Measurements from ENCODE around the gene NDUFV3. TPM values are rescaled to one million over a fixed set of nuclear protein-coding genes. Genes with fewer than 3 reads are reported as not detected.

The NDUFV3 gene
- total and polyA plus RNA-seq, 2 of the 13 experiments (the other 11 are each of a cell fraction or from before 2014, with no cell fraction given), result 14.2 to 29.6 TPM

DNA sequence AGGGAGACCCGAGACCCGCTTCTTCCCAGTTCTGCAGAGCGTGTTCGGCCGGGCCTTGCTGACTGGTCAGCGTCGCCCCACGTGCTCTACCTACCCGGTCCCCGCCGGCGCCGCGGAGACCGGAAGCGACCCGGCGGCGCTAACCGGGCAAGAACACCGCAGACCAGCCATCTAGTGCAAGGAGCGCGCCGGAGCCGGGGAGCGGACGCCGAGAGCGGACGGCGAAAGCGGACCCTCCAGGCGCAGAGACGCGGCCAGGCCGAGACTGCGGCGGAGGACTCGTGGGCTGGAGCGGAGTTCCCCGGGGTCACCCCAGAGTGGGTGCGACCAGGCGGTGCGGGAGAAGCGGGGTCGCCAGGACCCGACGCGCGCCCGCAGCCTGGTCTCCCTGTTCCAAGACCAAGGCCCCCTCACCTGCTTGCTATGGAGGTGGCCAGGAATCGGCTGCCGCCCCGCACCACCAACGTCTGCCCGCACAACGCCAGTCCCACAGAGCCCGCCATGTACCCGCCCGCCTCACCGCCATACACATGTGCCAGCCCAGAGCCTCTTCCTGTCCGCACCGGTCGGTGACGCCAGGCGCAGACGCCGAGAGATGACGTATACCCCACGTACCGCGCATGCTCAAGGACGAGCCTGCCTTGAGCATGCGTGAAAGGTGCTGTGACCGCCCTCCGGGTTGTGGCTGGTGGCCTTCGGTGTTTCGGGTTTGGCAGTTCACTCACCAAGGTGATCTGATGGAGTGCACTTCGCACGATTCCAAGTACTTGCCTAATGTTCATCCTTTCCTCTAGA lies 13.9 kb upstream of the NDUFV3 start, which contains the start of gene WDR4 (continued):
- TF ChIP-seq, protein P1, sequence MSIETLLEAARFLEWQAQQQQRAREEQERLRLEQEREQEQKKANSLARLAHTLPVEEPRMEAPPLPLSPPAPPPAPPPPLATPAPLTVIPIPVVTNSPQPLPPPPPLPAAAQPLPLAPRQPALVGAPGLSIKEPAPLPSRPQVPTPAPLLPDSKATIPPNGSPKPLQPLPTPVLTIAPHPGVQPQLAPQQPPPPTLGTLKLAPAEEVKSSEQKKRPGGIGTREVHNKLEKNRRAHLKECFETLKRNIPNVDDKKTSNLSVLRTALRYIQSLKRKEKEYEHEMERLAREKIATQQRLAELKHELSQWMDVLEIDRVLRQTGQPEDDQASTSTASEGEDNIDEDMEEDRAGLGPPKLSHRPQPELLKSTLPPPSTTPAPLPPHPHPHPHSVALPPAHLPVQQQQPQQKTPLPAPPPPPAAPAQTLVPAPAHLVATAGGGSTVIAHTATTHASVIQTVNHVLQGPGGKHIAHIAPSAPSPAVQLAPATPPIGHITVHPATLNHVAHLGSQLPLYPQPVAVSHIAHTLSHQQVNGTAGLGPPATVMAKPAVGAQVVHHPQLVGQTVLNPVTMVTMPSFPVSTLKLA (IDR thresholded peaks at IDR 0.05), result peak; percentile 77
- TF ChIP-seq ZKSCAN8 (CRISPR knock-in tag; IDR thresholded peaks at IDR 0.05; ENCODE audit: borderline replicate concordance), result peak; percentile 24; the same call in 1 of the 2 replicates
- TF ChIP-seq ZNF720 (CRISPR knock-in tag; IDR thresholded peaks at IDR 0.05), result no peak
- no peak for TF ChIP-seq HMGA1 (CRISPR knock-in tag; conservative IDR thresholded peaks at IDR 0.05)
- TF ChIP-seq, protein P2, sequence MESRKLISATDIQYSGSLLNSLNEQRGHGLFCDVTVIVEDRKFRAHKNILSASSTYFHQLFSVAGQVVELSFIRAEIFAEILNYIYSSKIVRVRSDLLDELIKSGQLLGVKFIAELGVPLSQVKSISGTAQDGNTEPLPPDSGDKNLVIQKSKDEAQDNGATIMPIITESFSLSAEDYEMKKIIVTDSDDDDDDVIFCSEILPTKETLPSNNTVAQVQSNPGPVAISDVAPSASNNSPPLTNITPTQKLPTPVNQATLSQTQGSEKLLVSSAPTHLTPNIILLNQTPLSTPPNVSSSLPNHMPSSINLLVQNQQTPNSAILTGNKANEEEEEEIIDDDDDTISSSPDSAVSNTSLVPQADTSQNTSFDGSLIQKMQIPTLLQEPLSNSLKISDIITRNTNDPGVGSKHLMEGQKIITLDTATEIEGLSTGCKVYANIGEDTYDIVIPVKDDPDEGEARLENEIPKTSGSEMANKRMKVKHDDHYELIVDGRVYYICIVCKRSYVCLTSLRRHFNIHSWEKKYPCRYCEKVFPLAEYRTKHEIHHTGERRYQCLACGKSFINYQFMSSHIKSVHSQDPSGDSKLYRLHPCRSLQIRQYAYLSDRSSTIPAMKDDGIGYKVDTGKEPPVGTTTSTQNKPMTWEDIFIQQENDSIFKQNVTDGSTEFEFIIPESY (CRISPR knock-in tag; IDR thresholded peaks at IDR 0.05), result no peak
- no peak for TF ChIP-seq ZNF652 (CRISPR knock-in tag; IDR thresholded peaks at IDR 0.05; ENCODE audit: borderline replicate concordance, low read depth)
- TF ChIP-seq BRCA1 (CRISPR knock-in tag; IDR thresholded peaks at IDR 0.05), result no peak
- TF ChIP-seq ZNF282 (IDR thresholded peaks at IDR 0.05; ENCODE audit: partially characterized antibody), result no peak
- TF ChIP-seq ATF7 (IDR thresholded peaks at IDR 0.05), result peak; percentile 86
- peak; percentile 75; the same call in 1 of the 2 replicates for TF ChIP-seq ATF7 (CRISPR knock-in tag; IDR thresholded peaks at IDR 0.05)
- no peak for TF ChIP-seq IRF1 (CRISPR knock-in tag; IDR thresholded peaks at IDR 0.05; ENCODE audit: low read depth)
- TF ChIP-seq, protein P3, sequence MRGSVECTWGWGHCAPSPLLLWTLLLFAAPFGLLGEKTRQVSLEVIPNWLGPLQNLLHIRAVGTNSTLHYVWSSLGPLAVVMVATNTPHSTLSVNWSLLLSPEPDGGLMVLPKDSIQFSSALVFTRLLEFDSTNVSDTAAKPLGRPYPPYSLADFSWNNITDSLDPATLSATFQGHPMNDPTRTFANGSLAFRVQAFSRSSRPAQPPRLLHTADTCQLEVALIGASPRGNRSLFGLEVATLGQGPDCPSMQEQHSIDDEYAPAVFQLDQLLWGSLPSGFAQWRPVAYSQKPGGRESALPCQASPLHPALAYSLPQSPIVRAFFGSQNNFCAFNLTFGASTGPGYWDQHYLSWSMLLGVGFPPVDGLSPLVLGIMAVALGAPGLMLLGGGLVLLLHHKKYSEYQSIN (CRISPR knock-in tag; IDR thresholded peaks at IDR 0.05; ENCODE audit: borderline replicate concordance), result no peak
- TF ChIP-seq JARID2 (CRISPR knock-in tag; IDR thresholded peaks at IDR 0.05; ENCODE audit: insufficient replicate concordance), result no peak
- TF ChIP-seq, protein P4, sequence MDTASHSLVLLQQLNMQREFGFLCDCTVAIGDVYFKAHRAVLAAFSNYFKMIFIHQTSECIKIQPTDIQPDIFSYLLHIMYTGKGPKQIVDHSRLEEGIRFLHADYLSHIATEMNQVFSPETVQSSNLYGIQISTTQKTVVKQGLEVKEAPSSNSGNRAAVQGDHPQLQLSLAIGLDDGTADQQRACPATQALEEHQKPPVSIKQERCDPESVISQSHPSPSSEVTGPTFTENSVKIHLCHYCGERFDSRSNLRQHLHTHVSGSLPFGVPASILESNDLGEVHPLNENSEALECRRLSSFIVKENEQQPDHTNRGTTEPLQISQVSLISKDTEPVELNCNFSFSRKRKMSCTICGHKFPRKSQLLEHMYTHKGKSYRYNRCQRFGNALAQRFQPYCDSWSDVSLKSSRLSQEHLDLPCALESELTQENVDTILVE (CRISPR knock-in tag; IDR thresholded peaks at IDR 0.05), result 0 out of 2 replicates have a peak, but pooled peaks have one; percentile 35
- 0 out of 2 replicates have a peak, but pooled peaks have one; percentile 51 for TF ChIP-seq NKX3-1 (CRISPR knock-in tag; IDR thresholded peaks at IDR 0.05)
- no peak for TF ChIP-seq SRSF9 (IDR thresholded peaks at IDR 0.05; ENCODE audit: borderline replicate concordance, insufficient read depth, low read depth, low read length, poor library complexity, severe bottlenecking)
- TF ChIP-seq ZNF230 (CRISPR knock-in tag; IDR thresholded peaks at IDR 0.05), result peak; percentile 96; the same call in 1 of the 2 replicates
- TF ChIP-seq ZNF333 (CRISPR knock-in tag; IDR thresholded peaks at IDR 0.05; ENCODE audit: borderline replicate concordance), result peak; percentile 32; the same call in 1 of the 2 replicates
- no peak for TF ChIP-seq ZNF605 (CRISPR knock-in tag; IDR thresholded peaks at IDR 0.05)
- TF ChIP-seq, protein P5, sequence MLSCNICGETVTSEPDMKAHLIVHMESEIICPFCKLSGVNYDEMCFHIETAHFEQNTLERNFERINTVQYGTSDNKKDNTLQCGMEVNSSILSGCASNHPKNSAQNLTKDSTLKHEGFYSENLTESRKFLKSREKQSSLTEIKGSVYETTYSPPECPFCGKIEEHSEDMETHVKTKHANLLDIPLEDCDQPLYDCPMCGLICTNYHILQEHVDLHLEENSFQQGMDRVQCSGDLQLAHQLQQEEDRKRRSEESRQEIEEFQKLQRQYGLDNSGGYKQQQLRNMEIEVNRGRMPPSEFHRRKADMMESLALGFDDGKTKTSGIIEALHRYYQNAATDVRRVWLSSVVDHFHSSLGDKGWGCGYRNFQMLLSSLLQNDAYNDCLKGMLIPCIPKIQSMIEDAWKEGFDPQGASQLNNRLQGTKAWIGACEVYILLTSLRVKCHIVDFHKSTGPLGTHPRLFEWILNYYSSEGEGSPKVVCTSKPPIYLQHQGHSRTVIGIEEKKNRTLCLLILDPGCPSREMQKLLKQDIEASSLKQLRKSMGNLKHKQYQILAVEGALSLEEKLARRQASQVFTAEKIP (CRISPR knock-in tag; IDR thresholded peaks at IDR 0.05; ENCODE audit: borderline replicate concordance), result no peak
- no peak for TF ChIP-seq ZNF33A (CRISPR knock-in tag; IDR thresholded peaks at IDR 0.05; ENCODE audit: borderline replicate concordance)
